Measurements from ENCODE around the gene CPSF6.
A peak's percentile ranks its signal among the peaks of the same experiment; 100 is the strongest.

CPSF6 gene

GRCh38 chr12:69241438-69242092, 2.2 kb downstream of the CPSF6 start:
- H3K4me3 ChIP-seq (ENCODE audit: low read depth, low read length), result peak overlapping the region; percentile 73
- POLR2A ChIA-PET, result no interaction called here
- no peak for DNase-seq (ENCODE audit: low read depth, low spot score)
- no peak for TF ChIP-seq CTCF (IDR thresholded peaks at IDR 0.05; ENCODE audit: insufficient read depth, low read length, missing control alignments)
- CTCF ChIA-PET, result interaction anchor here (1.0 to 4.8 kb wide), 2 partner anchors 10 to 13 kb away, joined by 5 to 28 read pairs; no protein-coding TSS in a partner anchor

- H3K4me3 ChIP-seq (ENCODE audit: low read depth, low read length), result no peak overlapping the region
- ChIA-PET CTCF (interaction anchor here (0.8 to 4.8 kb wide), 3 partner anchors 9 to 20 kb away, joined by 3 to 28 read pairs (median 4); no protein-coding TSS in a partner anchor), POLR2A (no interaction called here)
- TF ChIP-seq CTCF (IDR thresholded peaks at IDR 0.05; ENCODE audit: insufficient read depth, low read length, missing control alignments), result no peak
- DNase-seq (ENCODE audit: low read depth, low spot score), result no peak
These were observed 4.0 kb downstream of the CPSF6 start for GRCh38 chr12:69243099-69244084.

- TF ChIP-seq CTCF (IDR thresholded peaks at IDR 0.05; ENCODE audit: insufficient read depth, low read length, missing control alignments), result no peak
- CTCF ChIA-PET, result interaction anchor here (1.1 to 1.6 kb wide), 3 partner anchors 91 to 417 kb away, joined by 3 to 6 read pairs (median 3); no protein-coding TSS in a partner anchor
- no peak overlapping the region for H3K4me3 ChIP-seq (ENCODE audit: low read depth, low read length)
- no peak for DNase-seq (ENCODE audit: low read depth, low spot score)
- POLR2A ChIA-PET, result no interaction called here
These were observed 8.1 kb downstream of the CPSF6 start for GRCh38 chr12:69247268-69248018.

GRCh38 chr12:69252033-69252432, 12.7 kb downstream of the CPSF6 start:
- CTCF ChIA-PET, result interaction anchor here (1.0 to 2.9 kb wide), 6 partner anchors 9 to 384 kb away, joined by 3 to 14 read pairs (median 6); no protein-coding TSS in a partner anchor
- POLR2A ChIA-PET, result no interaction called here
- H3K4me3 ChIP-seq (ENCODE audit: low read depth, low read length), result no peak overlapping the region
- no peak for TF ChIP-seq CTCF (IDR thresholded peaks at IDR 0.05; ENCODE audit: insufficient read depth, low read length, missing control alignments)
- DNase-seq (ENCODE audit: low read depth, low spot score), result no peak

GRCh38 chr12:69254046-69254445, 14.7 kb downstream of the CPSF6 start:
- DNase-seq (ENCODE audit: low read depth, low spot score), result no peak
- peak; percentile 24 for TF ChIP-seq CTCF (IDR thresholded peaks at IDR 0.05; ENCODE audit: insufficient read depth, low read length, missing control alignments)
- POLR2A ChIA-PET, result no interaction called here
- CTCF ChIA-PET, result interaction anchor here (0.8 to 2.9 kb wide), 12 partner anchors 10 to 424 kb away, joined by 3 to 28 read pairs (median 4); no protein-coding TSS in a partner anchor
- no peak overlapping the region for H3K4me3 ChIP-seq (ENCODE audit: low read depth, low read length)
